T-helper 2 cell treated with Interferon-gamma antibody and Interleukin-4, amounts not matched to agents 5 μg/mL and 100 μg/mL, for 36 hours (primary cell): ENCODE measurements around the gene PLAAT2.
A peak's percentile ranks its signal among the peaks of the same experiment; 100 is the strongest.
"Not testable (repeated sequence)": the region's sequence is repeated elsewhere in the genome, so short reads cannot be mapped to it uniquely, and the experiment has no call there.

Experiments used
- DNase-seq: peaks from one replicate; pipeline ENCODE4 v3.0.0; 2021; ENCODE audit warnings: low spot score
- H3K27ac Mint-ChIP-seq: one replicate; pipeline ENCODE4 v1.8.0; 2021; ENCODE audit warnings: mild to moderate bottlenecking, mixed read lengths
- H3K27me3 Mint-ChIP-seq: one replicate; pipeline ENCODE4 v1.8.0; 2021; ENCODE audit warnings: low read depth, mixed read lengths
- H3K36me3 Mint-ChIP-seq: one replicate; pipeline ENCODE4 v1.8.0; 2021; ENCODE audit warnings: low read depth, mixed read lengths
- H3K4me1 Mint-ChIP-seq: one replicate; pipeline ENCODE4 v1.8.0; 2021; ENCODE audit warnings: low read depth, mixed read lengths
- H3K4me3 Mint-ChIP-seq: one replicate; pipeline ENCODE4 v1.8.0; 2022; ENCODE audit warnings: mild to moderate bottlenecking, moderate library complexity, mixed read lengths
- H3K9me3 Mint-ChIP-seq: one replicate; pipeline ENCODE4 v1.8.0; 2021; ENCODE audit warnings: mixed read lengths

Gene PLAAT2

DNA sequence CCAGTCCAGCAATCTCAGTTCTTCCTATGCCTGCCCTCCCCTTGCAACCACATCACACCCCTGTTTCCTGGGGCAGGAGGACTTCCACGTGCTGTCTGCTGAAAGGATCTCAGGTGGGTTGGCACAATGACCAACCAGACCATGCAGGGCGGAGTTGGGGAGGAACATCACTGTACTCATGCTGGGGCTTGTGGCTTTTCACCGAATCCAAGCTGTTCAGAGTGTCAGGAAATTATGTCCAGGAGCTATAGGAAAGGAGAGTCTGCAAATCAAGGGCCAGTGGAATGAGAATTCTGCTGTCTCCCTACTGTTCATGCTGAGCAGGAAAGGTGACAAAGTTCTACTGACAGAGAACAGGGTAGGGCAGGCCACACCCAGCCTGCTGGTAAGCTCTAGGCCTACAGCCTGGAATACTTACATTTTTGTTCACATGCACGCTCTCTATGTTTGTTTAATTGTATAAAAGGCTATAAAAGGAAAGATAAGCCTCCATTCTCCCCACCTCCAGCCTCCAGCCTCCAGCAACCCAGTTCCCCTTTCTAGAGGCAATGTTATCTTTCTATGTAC, 1.7 kb upstream of the PLAAT2 start:
- H3K4me3 Mint-ChIP-seq = peak overlapping the region; percentile 32
- no peak for DNase-seq
- no peaks in the 10 kb centered on the region for H3K27me3 Mint-ChIP-seq
- H3K4me1 Mint-ChIP-seq = peaks cover 52% of the 10 kb centered on the region
- H3K27ac Mint-ChIP-seq = peak overlapping the region; percentile 58
- no peaks in the 10 kb centered on the region for H3K9me3 Mint-ChIP-seq
- peaks cover 1% of the 10 kb centered on the region for H3K36me3 Mint-ChIP-seq

DNA sequence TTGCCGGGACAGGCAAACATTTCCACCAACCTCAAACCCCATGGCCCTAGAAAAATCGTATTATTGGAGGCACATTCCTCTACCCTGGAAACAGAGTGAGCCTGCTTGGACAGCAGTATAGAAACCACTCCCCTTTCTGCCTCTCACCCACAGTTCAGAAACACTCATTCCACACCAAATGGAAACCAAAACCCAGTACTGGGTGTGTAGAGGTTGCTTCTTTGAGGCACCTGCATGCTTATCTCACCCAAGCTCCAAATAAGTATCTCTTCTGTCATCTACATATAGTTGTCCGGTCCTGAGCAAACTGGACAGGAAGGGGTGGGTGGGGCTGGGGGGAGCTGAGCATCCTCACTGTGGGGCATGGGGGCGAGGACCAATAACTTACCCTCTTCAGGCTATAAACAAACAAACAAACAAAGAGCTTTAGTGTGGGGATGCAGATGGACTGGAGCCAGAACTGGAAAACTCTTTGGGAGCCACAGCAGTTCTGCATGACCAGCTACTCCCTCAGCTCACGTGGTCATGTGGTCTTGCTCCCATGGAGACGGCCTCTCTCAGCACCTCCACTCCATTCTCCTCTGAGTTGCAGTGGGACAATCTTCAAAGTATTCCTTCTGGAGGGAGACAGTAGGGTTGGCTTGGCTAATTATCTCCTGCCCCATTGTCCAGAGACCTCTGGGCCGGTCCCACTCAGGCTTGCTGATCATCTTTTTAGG, 1.0 kb upstream of the PLAAT2 start:
- Mint-ChIP-seq H3K27ac (peak overlapping the region; percentile 58), H3K27me3 (no peaks in the 10 kb centered on the region), H3K4me3 (peak overlapping the region; percentile 32), H3K4me1 (peaks cover 54% of the 10 kb centered on the region), H3K9me3 (no peaks in the 10 kb centered on the region), H3K36me3 (peaks cover 1% of the 10 kb centered on the region)
- peak; percentile 66 for DNase-seq

DNA sequence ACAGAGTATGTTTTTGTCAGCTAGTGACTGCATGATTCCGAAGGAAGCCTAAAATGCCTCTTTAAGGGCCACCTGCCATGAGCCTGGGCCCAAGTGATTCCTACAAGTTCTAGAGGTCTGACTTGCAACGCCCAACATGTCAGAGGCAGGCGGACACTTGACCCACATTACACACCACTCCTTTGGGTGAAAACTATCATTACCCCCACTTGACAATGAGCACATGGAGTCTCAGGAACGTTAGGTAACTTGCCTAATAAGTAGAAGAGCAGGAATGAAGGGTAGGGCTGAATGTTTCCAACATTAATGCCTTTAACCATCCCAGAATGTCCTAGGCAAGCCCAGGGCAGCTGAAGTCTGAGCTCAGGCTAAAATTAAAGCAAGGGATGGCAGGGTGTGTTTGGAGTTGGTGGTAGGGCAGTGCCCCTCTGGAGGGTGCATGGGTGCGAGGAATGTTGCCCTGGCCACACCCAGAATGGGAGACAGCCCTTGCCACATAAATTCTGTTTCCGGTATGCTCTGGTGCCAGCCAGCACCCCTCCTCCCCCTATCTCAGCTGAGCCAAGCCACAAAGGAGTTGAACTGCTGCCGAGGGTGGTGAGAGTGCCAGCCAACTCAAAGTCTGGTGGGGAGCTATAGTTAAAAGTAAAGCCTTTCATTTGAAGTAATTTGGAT, 2.5 kb downstream of the PLAAT2 start:
- H3K9me3 Mint-ChIP-seq = no peaks in the 10 kb centered on the region
- DNase-seq = no peak
- no peaks in the 10 kb centered on the region for H3K36me3 Mint-ChIP-seq
- H3K27ac Mint-ChIP-seq = peak overlapping the region; percentile 20
- no peaks in the 10 kb centered on the region for H3K27me3 Mint-ChIP-seq
- H3K4me3 Mint-ChIP-seq = no peak overlapping the region
- H3K4me1 Mint-ChIP-seq = peaks cover 46% of the 10 kb centered on the region

DNA sequence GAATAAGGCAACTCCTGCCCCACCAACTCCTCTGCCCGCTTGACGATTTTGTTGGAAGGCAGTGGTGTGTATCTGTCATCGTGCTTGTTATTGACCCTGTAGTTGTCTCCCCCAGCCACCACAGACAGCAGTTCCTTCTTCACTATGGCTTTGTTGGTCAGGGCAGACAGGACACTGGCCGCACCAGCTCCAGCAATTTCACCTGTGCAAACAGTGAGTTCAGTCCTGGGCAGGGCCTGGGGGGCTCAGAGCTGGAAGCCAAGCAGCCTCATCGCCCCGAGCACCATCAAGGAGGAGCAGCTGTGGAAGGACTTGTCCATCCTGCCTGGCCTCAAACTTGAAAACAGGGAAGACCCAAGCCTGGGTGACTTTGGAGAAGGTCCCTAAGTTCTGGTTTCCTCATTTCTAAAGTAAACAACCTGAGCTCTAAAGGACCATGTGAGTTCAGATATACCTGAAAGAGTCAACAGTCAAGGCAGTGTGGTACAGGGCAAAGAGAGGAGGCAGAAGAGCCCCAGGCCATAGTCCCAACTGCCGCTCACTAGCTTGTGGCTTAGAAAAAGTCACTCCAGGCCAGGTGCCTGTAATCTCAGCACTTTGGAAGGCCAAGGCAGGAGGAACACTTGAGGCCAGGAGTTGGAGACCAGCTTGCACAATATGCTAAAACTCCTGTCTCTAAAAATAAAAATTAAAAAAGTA, 4.6 kb downstream of the PLAAT2 start:
- Mint-ChIP-seq H3K36me3 (peaks cover 2% of the 10 kb centered on the region), H3K27me3 (no peaks in the 10 kb centered on the region), H3K27ac (no peak overlapping the region), H3K4me1 (peaks cover 42% of the 10 kb centered on the region), H3K9me3 (no peaks in the 10 kb centered on the region), H3K4me3 (no peak overlapping the region)
- no peak for DNase-seq

DNA sequence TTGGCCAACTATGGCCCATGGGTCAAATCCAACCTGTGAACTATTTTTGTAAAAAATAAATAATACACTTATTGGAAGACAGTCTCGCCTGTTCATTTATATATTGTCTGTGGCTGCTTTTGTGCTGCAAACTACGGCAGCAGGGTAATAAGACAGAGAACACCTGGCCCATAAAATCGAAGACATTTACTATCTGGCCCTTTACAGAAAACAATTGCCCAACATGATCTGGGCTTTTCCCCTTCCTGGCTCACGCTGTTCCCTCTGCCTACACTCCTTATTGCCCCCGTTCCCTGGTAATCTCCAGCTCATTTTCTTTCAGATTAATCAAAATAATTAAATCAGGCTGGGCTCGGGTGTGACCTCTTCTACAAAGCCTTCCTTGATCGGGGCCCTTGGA, 5.6 kb downstream of the PLAAT2 start:
- no peak for DNase-seq
- H3K9me3 Mint-ChIP-seq = no peaks in the 10 kb centered on the region
- peaks cover 46% of the 10 kb centered on the region for H3K4me1 Mint-ChIP-seq
- no peak overlapping the region for H3K4me3 Mint-ChIP-seq
- H3K27ac Mint-ChIP-seq = no peak overlapping the region
- peaks cover 4% of the 10 kb centered on the region for H3K36me3 Mint-ChIP-seq
- H3K27me3 Mint-ChIP-seq = no peaks in the 10 kb centered on the region

DNA sequence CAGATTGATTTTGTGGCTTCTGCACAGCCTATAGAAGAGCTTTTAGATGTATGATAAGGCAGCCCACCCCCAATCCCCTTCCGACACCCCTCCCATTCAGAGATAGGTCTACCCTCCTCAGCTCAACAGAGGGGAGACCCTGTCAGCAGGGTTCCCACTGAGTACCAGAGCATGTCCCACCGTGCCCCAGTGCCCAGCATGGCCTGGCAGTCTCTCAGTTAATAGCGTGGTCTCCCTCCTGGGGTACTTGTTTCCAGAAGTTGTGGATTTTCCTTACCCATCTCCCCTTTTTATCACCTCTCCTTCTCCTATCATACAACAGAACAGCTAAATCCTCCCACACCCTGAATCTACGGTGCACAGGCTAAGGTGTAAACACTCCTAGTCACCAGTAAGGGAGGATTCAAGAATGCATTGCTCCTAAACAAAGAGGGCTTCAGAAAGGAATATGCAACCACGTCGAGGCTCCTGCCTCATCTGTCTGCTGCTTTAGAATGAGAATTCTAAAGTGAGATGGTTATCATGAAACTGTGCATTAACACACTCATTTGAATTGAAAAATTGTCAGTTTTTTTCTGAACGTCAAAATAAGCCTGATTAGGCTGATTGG, 6.7 kb downstream of the PLAAT2 start:
- Mint-ChIP-seq H3K36me3 (peaks cover 4% of the 10 kb centered on the region), H3K9me3 (no peaks in the 10 kb centered on the region), H3K27me3 (no peaks in the 10 kb centered on the region), H3K4me1 (peaks cover 48% of the 10 kb centered on the region), H3K27ac (no peak overlapping the region), H3K4me3 (no peak overlapping the region)
- DNase-seq = no peak

DNA sequence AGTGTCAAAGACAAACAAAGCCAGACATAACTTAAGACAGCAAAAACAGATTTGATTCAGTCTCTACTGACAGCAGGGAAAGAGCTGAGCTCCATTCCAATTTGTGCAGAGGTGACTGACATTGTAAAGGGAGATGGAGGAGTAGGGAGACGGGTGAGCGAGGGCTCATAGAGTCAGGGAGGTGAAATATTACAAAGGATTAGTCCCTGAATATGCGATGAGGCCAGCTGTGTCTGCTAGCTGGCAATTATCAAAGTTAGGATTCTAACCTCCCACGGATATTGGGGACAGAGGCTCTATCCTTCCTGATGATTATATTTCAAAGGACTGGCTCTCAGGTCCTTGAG, 8.3 kb downstream of the PLAAT2 start:
- peaks cover 6% of the 10 kb centered on the region for H3K36me3 Mint-ChIP-seq
- no peaks in the 10 kb centered on the region for H3K27me3 Mint-ChIP-seq
- peaks cover 40% of the 10 kb centered on the region for H3K4me1 Mint-ChIP-seq
- H3K4me3 Mint-ChIP-seq = no peak overlapping the region
- no peak for DNase-seq
- no peaks in the 10 kb centered on the region for H3K9me3 Mint-ChIP-seq
- H3K27ac Mint-ChIP-seq = peak overlapping the region; percentile 49

DNA sequence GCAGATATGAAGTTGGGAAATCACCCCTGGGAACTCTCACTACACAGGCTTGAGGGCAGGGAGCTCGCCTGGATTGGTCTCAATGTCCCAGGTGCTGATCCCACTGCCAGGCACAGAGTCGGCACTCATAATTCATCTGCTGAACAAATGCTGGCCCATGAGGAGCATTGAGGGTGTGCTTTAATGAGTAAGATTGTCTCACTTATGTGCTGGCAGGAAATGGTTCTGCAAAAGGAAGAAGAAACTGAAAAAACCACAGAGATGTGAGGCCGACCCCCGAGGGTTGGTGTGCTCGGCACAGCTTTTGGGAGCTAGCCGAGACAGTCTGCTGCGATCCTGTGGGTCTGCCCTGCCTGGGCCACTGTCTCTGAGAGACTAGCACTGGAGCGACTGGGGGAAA, 9.4 kb downstream of the PLAAT2 start:
- Mint-ChIP-seq H3K4me1 (peaks cover 38% of the 10 kb centered on the region), H3K4me3 (peak overlapping the region; percentile 80), H3K9me3 (no peaks in the 10 kb centered on the region), H3K27me3 (no peaks in the 10 kb centered on the region), H3K27ac (peak overlapping the region; percentile 96), H3K36me3 (peaks cover 6% of the 10 kb centered on the region)
- DNase-seq = peak; percentile 42

DNA sequence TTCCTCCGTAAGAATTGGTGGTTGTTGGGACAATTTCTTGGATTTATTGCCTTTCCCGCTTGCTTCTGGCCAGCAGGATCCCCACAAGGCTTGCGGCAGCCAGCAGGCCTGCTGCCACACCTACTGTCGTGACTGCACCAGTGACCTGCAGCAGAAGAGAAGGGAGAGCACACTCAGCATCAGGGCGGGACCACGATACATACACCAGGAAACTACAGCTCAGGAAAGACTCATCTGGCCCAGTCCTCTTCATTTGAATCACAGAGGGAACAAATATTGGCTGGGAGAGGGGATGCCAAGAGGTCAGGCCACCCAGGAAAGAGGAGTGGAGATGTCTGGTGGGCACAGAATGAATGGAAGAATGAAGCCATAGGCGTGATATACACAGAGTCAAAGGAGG, 10.3 kb downstream of the PLAAT2 start:
- Mint-ChIP-seq H3K36me3 (peaks cover 9% of the 10 kb centered on the region), H3K27ac (peak overlapping the region; percentile 96), H3K4me1 (peaks cover 38% of the 10 kb centered on the region), H3K4me3 (peak overlapping the region; percentile 80), H3K27me3 (no peaks in the 10 kb centered on the region), H3K9me3 (no peaks in the 10 kb centered on the region)
- DNase-seq = no peak

DNA sequence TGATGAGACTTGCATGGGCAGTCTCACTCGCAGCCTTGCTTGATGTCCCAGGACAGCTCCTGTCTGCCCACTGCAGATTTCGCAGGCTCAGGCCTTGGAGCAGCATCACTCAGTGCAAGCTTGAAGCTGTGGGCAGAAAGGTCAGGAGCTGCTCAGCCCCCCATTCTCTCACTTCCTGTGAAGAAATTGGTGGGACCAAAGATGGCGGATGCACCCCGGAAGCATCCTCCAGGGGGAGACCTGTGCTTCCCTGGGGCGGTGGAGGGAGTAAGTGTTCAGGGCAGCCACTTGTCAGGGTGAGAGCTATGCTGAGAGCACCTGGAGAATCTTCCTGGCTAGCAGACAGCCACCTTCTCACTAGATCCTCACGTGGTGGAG, 11.3 kb downstream of the PLAAT2 start:
- no peak for DNase-seq
- H3K4me3 Mint-ChIP-seq = no peak overlapping the region

DNA sequence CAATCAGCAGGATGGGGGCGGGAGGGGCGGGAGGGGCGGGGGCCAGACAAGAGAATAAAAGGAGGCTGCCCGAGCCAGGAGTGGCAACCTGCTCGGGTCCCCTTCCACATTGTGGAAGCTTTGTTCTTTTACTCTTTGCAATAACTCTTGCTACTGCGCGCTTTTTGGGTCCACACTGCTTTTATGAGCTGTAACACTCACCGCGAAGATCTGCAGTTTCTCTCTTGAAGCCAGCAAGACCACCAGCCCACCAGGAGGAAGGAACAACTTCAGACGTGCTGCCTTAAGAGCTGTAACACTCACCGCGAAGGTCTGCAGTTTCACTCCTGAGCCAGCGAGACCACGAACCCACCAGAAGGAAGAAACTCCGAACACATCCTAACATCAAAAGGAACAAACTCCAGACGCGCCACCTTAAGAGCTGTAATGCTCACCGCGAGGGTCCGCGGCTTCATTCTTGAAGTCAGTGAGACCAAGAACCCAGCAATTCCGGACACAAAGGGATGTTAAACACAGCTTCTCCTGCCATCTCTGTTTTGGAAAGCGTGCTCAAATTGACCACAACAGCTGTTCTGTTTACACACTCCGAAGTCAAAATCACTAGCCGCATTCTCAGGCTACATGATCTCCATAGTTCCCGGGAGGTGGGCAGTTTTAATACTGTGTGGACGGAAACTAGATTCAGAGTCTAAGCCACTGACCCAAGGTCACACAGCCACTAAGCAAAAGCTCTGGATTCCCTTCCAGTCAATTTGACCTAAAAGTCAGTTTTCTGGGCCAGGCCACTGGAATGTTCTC, 11.9 kb downstream of the PLAAT2 start:
- no peak for DNase-seq
- Mint-ChIP-seq H3K9me3 (no peaks in the 10 kb centered on the region), H3K27me3 (no peaks in the 10 kb centered on the region), H3K36me3 (peaks cover 20% of the 10 kb centered on the region), H3K27ac (peak overlapping the region; percentile 23), H3K4me3 (no peak overlapping the region), H3K4me1 (peaks cover 33% of the 10 kb centered on the region)

More for the DNA sequence above, 11.3 kb downstream of the PLAAT2 start:
- Mint-ChIP-seq H3K36me3 (peaks cover 15% of the 10 kb centered on the region), H3K27ac (no peak overlapping the region), H3K27me3 (no peaks in the 10 kb centered on the region), H3K4me1 (peaks cover 37% of the 10 kb centered on the region), H3K9me3 (no peaks in the 10 kb centered on the region)

DNA sequence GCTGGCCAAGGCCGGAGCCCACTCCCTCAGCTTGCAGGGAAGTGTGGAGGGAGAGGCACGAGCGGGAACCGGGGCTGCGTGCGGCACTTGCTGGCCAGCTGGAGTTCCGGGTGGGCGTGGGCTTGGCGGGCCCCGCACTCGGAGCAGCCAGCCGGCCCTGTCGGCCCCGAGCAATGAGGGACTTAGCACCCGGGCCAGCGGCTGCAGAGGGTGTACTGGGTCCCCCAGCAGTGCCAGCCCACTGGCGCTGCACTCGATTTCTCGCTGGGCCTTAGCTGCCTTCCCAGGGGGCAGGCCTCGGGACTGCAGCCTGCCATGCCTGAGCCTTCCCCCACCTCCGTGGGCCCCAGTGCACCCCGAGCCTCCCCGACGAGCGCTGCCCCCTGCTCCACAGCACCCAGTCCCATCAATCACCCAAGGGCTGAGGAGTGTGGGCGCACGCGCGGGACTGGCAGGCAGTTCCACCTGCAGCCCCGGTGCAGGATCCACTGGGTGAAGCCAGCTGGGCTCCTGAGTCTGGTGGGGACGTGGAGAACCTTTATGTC, 13.0 kb downstream of the PLAAT2 start:
- not testable (repeated sequence) for H3K27me3 Mint-ChIP-seq, H3K4me3 Mint-ChIP-seq, H3K9me3 Mint-ChIP-seq, H3K27ac Mint-ChIP-seq, DNase-seq
- Mint-ChIP-seq H3K4me1 (peaks cover 26% of the 10 kb centered on the region), H3K36me3 (peaks cover 30% of the 10 kb centered on the region)

DNA sequence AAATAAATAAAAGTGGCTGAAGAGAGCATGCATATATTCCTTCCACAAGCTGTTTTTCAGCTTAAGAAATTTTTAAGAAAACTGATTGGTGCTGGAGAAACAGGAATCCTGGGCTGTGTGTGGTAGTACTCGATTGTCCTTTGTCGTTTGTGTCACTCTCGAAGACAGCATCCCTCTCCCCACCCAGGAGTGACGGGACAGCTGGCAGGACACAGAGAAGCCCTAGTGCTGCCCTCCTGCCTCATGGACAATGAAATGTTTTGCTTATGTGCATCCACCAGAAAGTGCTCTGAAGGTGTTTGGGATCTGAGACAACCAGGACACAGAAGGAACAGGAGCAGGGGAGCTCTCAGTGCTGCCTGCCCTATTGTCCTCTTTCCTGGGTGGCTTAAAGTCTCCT, 13.8 kb downstream of the PLAAT2 start:
- no peak for DNase-seq
- Mint-ChIP-seq H3K9me3 (no peaks in the 10 kb centered on the region), H3K4me1 (peaks cover 22% of the 10 kb centered on the region), H3K27ac (no peak overlapping the region), H3K36me3 (peaks cover 37% of the 10 kb centered on the region), H3K4me3 (no peak overlapping the region), H3K27me3 (no peaks in the 10 kb centered on the region)
